ENCODE results near the gene TXNIP.
A peak's percentile ranks its signal among the peaks of the same experiment; 100 is the strongest.
"Not testable (repeated sequence)": the region's sequence is repeated elsewhere in the genome, so short reads cannot be mapped to it uniquely, and the experiment has no call there.

TXNIP gene

GRCh38 chr1:145996433-145997015 is at the start of gene TXNIP:
TXNIP (minus strand) TSS chr1:145996579; CDS start chr1:145996266, 313 bp downstream.
- peak; percentile 98 for DNase-seq

GRCh38 chr1:146039844-146040194 is 43.4 kb upstream of the TXNIP start:
- DNase-seq, result no peak

GRCh38 chr1:146036965-146037646 is 40.7 kb upstream of the TXNIP start:
- peak; percentile 89 for DNase-seq

- no peak for DNase-seq
These were observed 40.0 kb upstream of the TXNIP start for GRCh38 chr1:146036241-146036964.

GRCh38 chr1:146035048-146035423 is 38.7 kb upstream of the TXNIP start:
- DNase-seq, result no peak

- DNase-seq, result no peak
These were observed 36.3 kb upstream of the TXNIP start for GRCh38 chr1:146032631-146033219.

- DNase-seq, result no peak
These were observed 35.1 kb upstream of the TXNIP start for GRCh38 chr1:146031476-146031875.

GRCh38 chr1:146029117-146029516 is 32.7 kb upstream of the TXNIP start:
- no peak for DNase-seq

- DNase-seq, result not testable (repeated sequence)
These were observed 30.3 kb upstream of the TXNIP start for GRCh38 chr1:146026650-146027049.

GRCh38 chr1:146025787-146026495 is 29.6 kb upstream of the TXNIP start:
- DNase-seq, result not testable (repeated sequence)

GRCh38 chr1:146022403-146023127 is 26.2 kb upstream of the TXNIP start:
- DNase-seq, result no peak

- no peak for DNase-seq
These were observed 25.4 kb upstream of the TXNIP start, which contains the start of gene HJV for GRCh38 chr1:146021622-146022402. HJV (minus strand) TSS chr1:146021735; CDS start chr1:146020231, 1,504 bp downstream.

- DNase-seq, result no peak
These were observed 24.7 kb upstream of the TXNIP start for GRCh38 chr1:146021050-146021445.

- no peak for DNase-seq
These were observed 24.0 kb upstream of the TXNIP start for GRCh38 chr1:146020058-146021049.

GRCh38 chr1:146019231-146020057 is 23.1 kb upstream of the TXNIP start:
- DNase-seq, result no peak

GRCh38 chr1:146016891-146017290 is 20.5 kb upstream of the TXNIP start:
- DNase-seq, result no peak

- no peak for DNase-seq
These were observed 17.2 kb upstream of the TXNIP start for GRCh38 chr1:146013559-146013922.

GRCh38 chr1:146012703-146013558 is 16.6 kb upstream of the TXNIP start:
- peak; percentile 76 for DNase-seq

Data from activated effector memory CD4-positive, alpha-beta T cell treated with anti-CD3 and anti-CD28 coated beads, Interleukin-2, amount 50 U/mL, for 16 hours (primary cell).